K562 (cell line): Measurements from ENCODE around the gene HS2ST1. TPM values are rescaled to one million over a fixed set of nuclear protein-coding genes. Genes with fewer than 3 reads are reported as not detected.
A peak's percentile ranks its signal among the peaks of the same experiment; 100 is the strongest.

Source experiments
- AFF1 ChIP-seq, 2 experiments: fragments of 450-650 bp; IDR thresholded peaks; 2 replicates each; pipeline ENCODE4 v1.6.1; 2018; ENCODE audit warnings: mild to moderate bottlenecking in 2 of 2, low read depth in 1 of 2; ENCODE audit not compliant: partially characterized antibody in 2 of 2
- CTCFL ChIP-seq: IDR thresholded peaks from 2 replicates; pipeline ENCODE4 v1.6.1; 2011; ENCODE audit warnings: borderline replicate concordance, low read depth, mild to moderate bottlenecking, moderate library complexity, low read length; ENCODE audit not compliant: insufficient read depth, poor library complexity, severe bottlenecking
- ETV1 ChIP-seq: fragments of 450-650 bp; conservative IDR thresholded peaks from 2 replicates; pipeline ENCODE4 v1.6.1; 2016; ENCODE audit warnings: missing genetic modification characterization, control low read depth, low read depth, missing compliant biosample characterization
- FOSL1 ChIP-seq: fragments of 200-800 bp; sonication (Bioruptor generic); conservative IDR thresholded peaks from 2 replicates; pipeline ENCODE4 v1.6.1; 2016; ENCODE audit warnings: missing genetic modification characterization, missing compliant biosample characterization
- FOXJ3 ChIP-seq: sonication (generic); formaldehyde crosslinking; IDR thresholded peaks from 2 replicates; pipeline ENCODE4 v1.4.0; 2020; ENCODE audit warnings: mild to moderate bottlenecking, missing genetic modification reagents
- HOXB6 ChIP-seq: fragments of 250-450 bp; sonication (Bioruptor Pico); IDR thresholded peaks from 2 replicates; pipeline ENCODE4 v1.5.1; 2022; ENCODE audit warnings: mild to moderate bottlenecking, borderline replicate concordance
- KLF1 ChIP-seq: fragments of 450-650 bp; IDR thresholded peaks from 2 replicates; pipeline ENCODE4 v1.6.1; 2016; ENCODE audit warnings: missing genetic modification characterization, missing compliant biosample characterization
- KLF16 ChIP-seq: IDR thresholded peaks from 2 replicates; pipeline ENCODE4 v1.6.1; 2016; ENCODE audit warnings: antibody characterized with exemption
- L3MBTL2 ChIP-seq: fragments of 450-650 bp; IDR thresholded peaks from 2 replicates; pipeline ENCODE4 v1.6.1; 2016; ENCODE audit warnings: mild to moderate bottlenecking, moderate library complexity
- MAZ ChIP-seq, 2 experiments: fragments of 450-650 bp in 1 of 2; sonication (generic) in 1 of 2; formaldehyde crosslinking; IDR thresholded peaks in 1 of 2; conservative IDR thresholded peaks in 1 of 2; 2 replicates each; pipeline versions ENCODE4 v1.4.0 to v1.5.0; 2020; ENCODE audit warnings: mild to moderate bottlenecking in 1 of 2, missing genetic modification reagents in 1 of 2
- MBD1 ChIP-seq: fragments of 250-450 bp; sonication (Bioruptor Pico); IDR thresholded peaks from 2 replicates; pipeline ENCODE4 v1.8.0; 2022; ENCODE audit warnings: inconsistent platforms
- PRPF4 ChIP-seq: fragments of 200-400 bp; formaldehyde crosslinking; IDR thresholded peaks from one replicate; pipeline ENCODE4 v1.6.1; 2017; ENCODE audit warnings: low read length, low read depth, mild to moderate bottlenecking; ENCODE audit not compliant: insufficient read depth, poor library complexity, severe bottlenecking
- RBM22 ChIP-seq: fragments of 200-400 bp; formaldehyde crosslinking; IDR thresholded peaks from 2 replicates; pipeline ENCODE4 v1.6.1; 2018; ENCODE audit warnings: low read length, low read depth; ENCODE audit not compliant: poor library complexity, severe bottlenecking
- RBM39 ChIP-seq: fragments of 200-400 bp; formaldehyde crosslinking; optimal IDR thresholded peaks from 2 replicates; pipeline ENCODE3; 2018; ENCODE audit warnings: low read depth, low read length
- ZBTB2 ChIP-seq: fragments of 450-650 bp; IDR thresholded peaks from 2 replicates; pipeline ENCODE4 v1.6.1; 2016; ENCODE audit warnings: antibody characterized with exemption
- ZNF24 ChIP-seq: fragments of 450-650 bp; IDR thresholded peaks from 2 replicates; pipeline ENCODE4 v1.6.1; 2016
- ZNF589 ChIP-seq: fragments of 200-800 bp; sonication (Bioruptor generic); IDR thresholded peaks from 2 replicates; pipeline ENCODE4 v1.6.1; 2016; ENCODE audit warnings: low read depth, missing genetic modification characterization, missing compliant biosample characterization
- polyA plus RNA-seq, 8 experiments: library from polyadenylated mRNA; depleted of rRNA in 4 of 8; stranded (reverse) in 5 of 8; unstranded in 3 of 8; fragments of >200 nt; fragmentation: Nextera tagmentation in 2 of 8; fragmentation: Illumina TruSeq in 1 of 8; extraction: Ambion mirVana in 2 of 8; extraction: Trizol in 1 of 8; gene quantifications; 2 replicates each; pipeline versions ENCODE4 v1.2.1 to v1.2.3, GENCODE V29; 2011 to 2014; ENCODE audit warnings: inconsistent platforms in 1 of 8, missing spikeins in 1 of 8
- total RNA-seq, 7 experiments: library from RNA; depleted of rRNA in 6 of 7; stranded (reverse); fragments of >200 nt in 6 of 7; fragmentation: Illumina TruSeq in 2 of 7; extraction: Trizol in 2 of 7; gene quantifications; 2 replicates each; pipeline versions ENCODE4 v1.2.1 to v1.2.3, GENCODE V29; 2011 to 2021; ENCODE audit warnings: low replicate concordance in 1 of 7

HS2ST1 gene
- total and polyA plus RNA-seq, 9 of the 15 experiments (the other 6 are each of a cell fraction or from before 2014, with no cell fraction given), result 7.7 to 43.3 (median 25.8) TPM

- TF ChIP-seq MAZ (CRISPR knock-in tag; conservative IDR thresholded peaks at IDR 0.05 in 1 of 2, IDR thresholded peaks at IDR 0.05 in 1 of 2) (no peak), MBD1 (CRISPR knock-in tag) (no peak), RBM39 (no peak), FOSL1 (peak; percentile 97), L3MBTL2 (no peak), ZNF589 (CRISPR knock-in tag) (no peak), ETV1 (tag) (no peak), ZBTB2 (0 out of 2 replicates have a peak, but pooled peaks have one; percentile 20), KLF16 (peak; percentile 24; the same call in 1 of the 2 replicates), PRPF4 (no peak), CTCFL (no peak), AFF1 (IDR thresholded peaks at IDR 0.05; ENCODE audit: low read depth in 1 of 2, partially characterized antibody in 2 of 2) (no peak), RBM22 (no peak), FOXJ3 (CRISPR knock-in tag) (no peak), HOXB6 (CRISPR knock-in tag) (no peak), KLF1 (tag) (no peak), ZNF24 (no peak)
Measured at GRCh38 chr1:86993269-86993985, 79.0 kb downstream of the HS2ST1 start (continued).
